Stimulated activated naive CD8-positive, alpha-beta T cell treated with anti-CD3 and anti-CD28 coated beads, Interleukin-15, amount 100 ng/mL, for 72 hours (primary cell): Measurements from ENCODE around the gene BACH2.

Experiments used
- ATAC-seq: fragments of 150-1000 bp; cut with Tn5 transposase; 2 replicates; pipeline ENCODE4 v1.10.0; 2021; ENCODE audit warnings: mild to moderate bottlenecking, moderate library complexity
- DNase-seq, 2 donors: peaks; one replicate each; pipeline ENCODE4 v3.0.0; 2021 to 2022
- H3K27ac Mint-ChIP-seq, 2 donors: one replicate each; pipeline ENCODE4 v1.8.0; 2022; ENCODE audit warnings: mild to moderate bottlenecking in 2 of 2, mixed read lengths in 2 of 2, moderate library complexity in 2 of 2
- H3K27me3 Mint-ChIP-seq: one replicate; pipeline ENCODE4 v1.8.0; 2022; ENCODE audit warnings: mixed read lengths
- H3K4me1 Mint-ChIP-seq: one replicate; pipeline ENCODE4 v1.8.0; 2022; ENCODE audit warnings: mild to moderate bottlenecking, mixed read lengths
- H3K4me3 Mint-ChIP-seq, 2 donors: one replicate each; pipeline ENCODE4 v1.8.0; 2022; ENCODE audit warnings: mild to moderate bottlenecking in 2 of 2, mixed read lengths in 2 of 2, moderate library complexity in 1 of 2
- H3K9me3 Mint-ChIP-seq, 2 donors: one replicate each; pipeline ENCODE4 v1.8.0; 2022; ENCODE audit warnings: mixed read lengths in 2 of 2

The BACH2 gene

DNA sequence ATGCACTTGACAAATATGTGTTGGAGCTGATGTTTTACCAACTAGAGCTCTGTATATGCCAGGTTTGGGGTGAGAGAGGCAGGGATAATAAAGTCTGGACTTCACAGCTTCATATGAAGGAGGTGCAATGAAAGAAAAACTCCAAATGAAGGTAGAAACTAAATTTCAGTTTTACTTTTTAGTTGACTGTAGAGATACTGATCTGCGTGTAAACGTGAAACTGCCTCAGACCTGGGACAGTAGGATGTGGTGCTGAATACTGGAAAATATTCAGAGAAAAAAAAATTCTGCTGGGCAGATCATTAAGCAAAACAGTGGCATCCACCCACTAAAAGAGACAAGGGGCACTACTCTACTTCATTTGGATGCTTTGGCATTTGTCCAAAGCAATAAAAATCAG is 94.5 kb downstream of the BACH2 start:
- Mint-ChIP-seq H3K4me3 (peak overlapping the region; percentile 78 to 81), H3K27me3 (no peaks in the 10 kb centered on the region), H3K4me1 (peaks cover 88% of the 10 kb centered on the region), H3K27ac (peak overlapping the region; percentile 65 to 80), H3K9me3 (peaks cover 11 to 16% of the 10 kb centered on the region in 2 donors)
- ATAC-seq (peak; percentile 88), DNase-seq (peak in 1 of 2 donors; percentile 45)

- DNase-seq (no peak), ATAC-seq (no peak)
- peak overlapping the region in 1 of 2 donors; percentile 15 for H3K4me3 Mint-ChIP-seq
- H3K27me3 Mint-ChIP-seq, result no peaks in the 10 kb centered on the region
- peaks cover 11 to 16% of the 10 kb centered on the region in 2 donors for H3K9me3 Mint-ChIP-seq
- H3K27ac Mint-ChIP-seq, result peak overlapping the region; percentile 12 to 55
- peaks cover 91% of the 10 kb centered on the region for H3K4me1 Mint-ChIP-seq
Observed at GRCh38 chr6:90199900-90200299, 96.7 kb downstream of the BACH2 start.

- peaks cover 89% of the 10 kb centered on the region for H3K4me1 Mint-ChIP-seq
- no peaks in the 10 kb centered on the region for H3K27me3 Mint-ChIP-seq
- ATAC-seq, result peak; percentile 72
- DNase-seq, result no peak
- peak overlapping the region; percentile 2 to 6 for H3K4me3 Mint-ChIP-seq
- peak overlapping the region; percentile 7 to 78 for H3K27ac Mint-ChIP-seq
- H3K9me3 Mint-ChIP-seq, result peaks cover 11 to 16% of the 10 kb centered on the region in 2 donors
Observed at GRCh38 chr6:90198758-90199425, 97.8 kb downstream of the BACH2 start.

DNA sequence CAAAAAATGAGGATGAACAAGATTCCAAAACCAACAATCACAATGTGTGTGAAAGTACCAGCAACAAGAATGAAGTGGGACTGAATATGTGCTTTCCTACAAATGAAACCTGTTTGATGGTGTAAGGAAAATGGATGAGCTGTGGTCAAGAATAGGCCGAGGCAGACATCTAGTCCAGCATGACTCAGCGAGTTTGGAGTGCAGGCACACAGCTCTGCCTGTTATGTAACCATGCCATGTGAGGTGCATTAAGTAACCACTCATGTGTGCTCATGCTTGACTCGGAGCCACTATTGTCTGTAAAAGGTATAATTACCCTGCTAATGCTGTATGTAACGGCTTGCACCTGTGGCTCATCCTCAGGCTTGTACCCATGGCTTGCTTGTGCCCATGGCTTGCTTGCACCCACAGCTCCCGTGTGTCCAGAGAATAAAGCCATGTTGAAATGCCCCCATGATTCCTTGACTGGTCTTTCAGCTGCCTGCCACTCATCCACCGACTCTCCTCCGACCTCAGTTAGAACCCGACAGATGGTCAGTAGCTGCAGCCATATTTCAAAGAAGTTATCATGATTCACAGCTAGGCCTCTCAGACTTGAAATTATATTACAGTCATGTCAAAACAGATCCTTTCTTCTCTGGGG is 98.7 kb downstream of the BACH2 start:
- ATAC-seq (no peak), DNase-seq (no peak)
- Mint-ChIP-seq H3K9me3 (peaks cover 11 to 16% of the 10 kb centered on the region in 2 donors), H3K27me3 (no peaks in the 10 kb centered on the region), H3K4me3 (no peak overlapping the region), H3K4me1 (peaks cover 90% of the 10 kb centered on the region), H3K27ac (peak overlapping the region; percentile 70 to 89)

- H3K9me3 Mint-ChIP-seq, result peaks cover 11 to 16% of the 10 kb centered on the region in 2 donors
- no peaks in the 10 kb centered on the region for H3K27me3 Mint-ChIP-seq
- DNase-seq, result no peak
- H3K4me3 Mint-ChIP-seq, result peak overlapping the region; percentile 56 to 73
- peaks cover 94% of the 10 kb centered on the region for H3K4me1 Mint-ChIP-seq
- H3K27ac Mint-ChIP-seq, result peak overlapping the region in 1 of 2 donors; percentile 2
- ATAC-seq, result no peak
Observed at GRCh38 chr6:90195094-90195829, 101.4 kb downstream of the BACH2 start.

GRCh38 chr6:90194371-90194841 is 102.2 kb downstream of the BACH2 start:
- Mint-ChIP-seq H3K4me3 (peak overlapping the region; percentile 56 to 73), H3K4me1 (peaks cover 94% of the 10 kb centered on the region)
- no peak for DNase-seq

GRCh38 chr6:90193359-90193758 is 103.3 kb downstream of the BACH2 start:
- DNase-seq (no peak), ATAC-seq (peak; percentile 60)
- Mint-ChIP-seq H3K9me3 (peaks cover 3 to 6% of the 10 kb centered on the region in 2 donors), H3K4me3 (peak overlapping the region; percentile 68 to 75), H3K27me3 (no peaks in the 10 kb centered on the region), H3K4me1 (peaks cover 92% of the 10 kb centered on the region), H3K27ac (peak overlapping the region in 1 of 2 donors; percentile 72)

More at GRCh38 chr6:90194371-90194841, 102.2 kb downstream of the BACH2 start:
- ATAC-seq, result peak; percentile 33
- Mint-ChIP-seq H3K27me3 (no peaks in the 10 kb centered on the region), H3K27ac (peak overlapping the region; percentile 25 to 31), H3K9me3 (peaks cover 11 to 14% of the 10 kb centered on the region in 2 donors)

- H3K4me3 Mint-ChIP-seq, result peak overlapping the region; percentile 68 to 75
- no peaks in the 10 kb centered on the region for H3K27me3 Mint-ChIP-seq
- H3K4me1 Mint-ChIP-seq, result peaks cover 89% of the 10 kb centered on the region
- peaks cover 0 to under 1% of the 10 kb centered on the region in 2 donors for H3K9me3 Mint-ChIP-seq
- DNase-seq (no peak), ATAC-seq (no peak)
- peak overlapping the region in 1 of 2 donors; percentile 27 for H3K27ac Mint-ChIP-seq
Observed at GRCh38 chr6:90192857-90193256, 103.8 kb downstream of the BACH2 start.

DNA sequence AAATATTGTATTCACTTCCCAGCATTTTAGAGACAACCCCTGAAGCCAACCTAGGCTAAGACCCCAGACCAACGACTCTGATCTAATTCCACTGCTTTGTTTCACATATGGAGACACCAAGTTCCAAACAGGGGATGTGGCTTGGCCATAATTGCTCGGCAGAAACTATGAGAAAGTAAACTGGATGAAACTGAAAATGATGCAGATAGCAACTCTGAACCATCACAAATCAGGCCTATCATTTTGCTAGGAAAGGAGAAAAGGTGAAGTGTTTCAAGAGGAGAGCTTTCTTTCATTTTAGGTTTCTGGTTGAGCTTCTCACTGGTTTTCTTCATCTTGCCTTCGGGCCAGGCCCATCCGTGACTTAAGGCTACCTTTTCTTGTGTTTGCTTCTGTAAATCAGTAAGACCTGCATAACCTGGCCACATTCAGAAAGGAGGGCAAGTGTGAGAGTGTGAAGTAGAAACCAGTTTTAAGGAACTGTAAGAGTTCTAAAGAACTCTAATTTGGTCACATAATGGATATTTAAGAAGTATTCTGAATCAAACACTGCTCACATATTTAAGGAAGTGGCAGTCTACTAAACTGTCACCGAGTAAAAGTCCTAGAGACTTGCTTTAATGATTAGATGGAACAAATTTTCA is 105.8 kb downstream of the BACH2 start:
- DNase-seq (no peak), ATAC-seq (peak; percentile 63)
- Mint-ChIP-seq H3K4me1 (peaks cover 89% of the 10 kb centered on the region), H3K4me3 (peak overlapping the region; percentile 44 to 63), H3K27me3 (no peaks in the 10 kb centered on the region), H3K27ac (peak overlapping the region in 1 of 2 donors; percentile 17), H3K9me3 (no peaks in the 10 kb centered on the region)

DNA sequence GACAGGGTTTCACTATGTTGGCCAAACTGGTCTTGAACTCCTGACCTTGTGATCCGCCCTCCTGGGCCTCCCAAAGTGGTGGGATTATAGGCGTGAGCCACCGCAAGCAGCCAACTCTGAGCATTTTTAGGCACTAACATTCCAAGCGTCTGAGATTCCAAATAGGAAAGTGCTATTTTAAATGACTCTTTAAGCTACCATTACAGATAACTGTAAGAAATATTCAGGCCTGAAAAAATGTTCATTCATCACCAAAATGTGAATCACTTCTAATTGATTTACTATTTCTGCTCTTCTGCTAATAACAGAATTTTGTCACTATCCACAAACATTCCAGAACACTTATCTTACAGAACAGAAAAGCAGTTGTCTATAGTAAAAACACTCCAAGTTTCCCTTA is 106.5 kb downstream of the BACH2 start:
- DNase-seq (no peak), ATAC-seq (no peak)
- Mint-ChIP-seq H3K4me3 (peak overlapping the region; percentile 44 to 54), H3K9me3 (no peaks in the 10 kb centered on the region), H3K4me1 (peaks cover 86% of the 10 kb centered on the region), H3K27ac (no peak overlapping the region), H3K27me3 (no peaks in the 10 kb centered on the region)

GRCh38 chr6:90187437-90188121 is 109.1 kb downstream of the BACH2 start:
- peak overlapping the region; percentile 91 to 95 for H3K27ac Mint-ChIP-seq
- no peaks in the 10 kb centered on the region for H3K9me3 Mint-ChIP-seq
- peaks cover 88% of the 10 kb centered on the region for H3K4me1 Mint-ChIP-seq
- peak overlapping the region; percentile 70 to 78 for H3K4me3 Mint-ChIP-seq
- DNase-seq (peak in 1 of 2 donors; percentile 44), ATAC-seq (peak; percentile 67)
- no peaks in the 10 kb centered on the region for H3K27me3 Mint-ChIP-seq

- ATAC-seq, result peak; percentile 67
- H3K4me3 Mint-ChIP-seq, result peak overlapping the region; percentile 70 to 78
- DNase-seq, result no peak
- H3K9me3 Mint-ChIP-seq, result no peaks in the 10 kb centered on the region
- H3K4me1 Mint-ChIP-seq, result peaks cover 88% of the 10 kb centered on the region
- H3K27ac Mint-ChIP-seq, result peak overlapping the region; percentile 91 to 95
- H3K27me3 Mint-ChIP-seq, result no peaks in the 10 kb centered on the region
Observed at GRCh38 chr6:90186637-90187371, 109.8 kb downstream of the BACH2 start.

- ATAC-seq (no peak), DNase-seq (no peak)
- Mint-ChIP-seq H3K27ac (peak overlapping the region; percentile 91 to 95), H3K9me3 (no peaks in the 10 kb centered on the region), H3K27me3 (no peaks in the 10 kb centered on the region), H3K4me1 (peaks cover 88% of the 10 kb centered on the region), H3K4me3 (peak overlapping the region; percentile 70 to 78)
Observed at GRCh38 chr6:90186026-90186425, 110.6 kb downstream of the BACH2 start.
